Stimulated activated CD8-positive, alpha-beta memory T cell treated with anti-CD3 and anti-CD28 coated beads, Interleukin-4, amount 100 ng/mL, for 1 hour (primary cell): Measurements from ENCODE around the gene WDR70.
"Not testable (repeated sequence)": the region's sequence is repeated elsewhere in the genome, so short reads cannot be mapped to it uniquely, and the experiment has no call there.

Experiments
- DNase-seq, 2 donors: peaks; one replicate each; pipeline ENCODE4 v3.0.0-alpha.2; 2020; ENCODE audit warnings: low read depth in 2 of 2, low spot score in 1 of 2

The WDR70 gene

GRCh38 chr5:37792975-37793631 is 414.0 kb downstream of the WDR70 start:
- no peak for DNase-seq

GRCh38 chr5:37795292-37795691 is 416.2 kb downstream of the WDR70 start:
- not testable (repeated sequence) for DNase-seq

GRCh38 chr5:37796435-37796834 is 417.3 kb downstream of the WDR70 start:
- DNase-seq: not testable (repeated sequence)

GRCh38 chr5:37799865-37800421 is 420.8 kb downstream of the WDR70 start:
- no peak for DNase-seq

- no peak for DNase-seq
Measured at GRCh38 chr5:37801521-37801920, 422.4 kb downstream of the WDR70 start.
